GM23248 (cell line): Measurements from ENCODE around the gene NRBF2.

ENCODE experiments used
- EZH2 ChIP-seq: fragments of 200-600 bp; sonication (generic); IDR thresholded peaks from 2 replicates; pipeline ENCODE4 v1.6.1; 2018; ENCODE audit warnings: antibody characterized with exemption, mild to moderate bottlenecking; ENCODE audit not compliant: insufficient read depth, poor library complexity, severe bottlenecking
- EZH2phosphoT487 ChIP-seq: fragments of 200-600 bp; sonication (generic); IDR thresholded peaks from 2 replicates; pipeline ENCODE4 v1.6.1; 2018; ENCODE audit warnings: antibody characterized with exemption, moderate library complexity, mild to moderate bottlenecking, low read depth; ENCODE audit not compliant: insufficient read depth

DNA sequence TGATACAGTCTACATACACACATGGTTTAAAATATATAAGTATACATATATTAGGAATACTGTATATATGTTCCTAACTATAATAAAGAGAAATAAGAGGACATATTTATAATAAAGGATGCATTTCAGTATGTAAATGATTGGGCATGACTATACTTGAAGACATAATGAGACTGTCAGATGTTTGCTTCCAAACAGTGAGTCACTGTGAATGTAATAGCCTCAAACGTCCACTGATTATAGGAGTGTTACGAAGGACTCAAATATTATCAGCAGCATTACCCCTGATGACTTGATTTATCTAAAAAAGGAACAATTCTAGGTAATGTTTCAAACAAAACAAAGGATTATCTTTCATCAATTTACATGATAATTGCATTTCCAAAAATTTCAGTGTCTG is 39.9 kb upstream of the NRBF2 start:
- TF ChIP-seq EZH2phosphoT487 (no peak), EZH2 (no peak)
